ENCODE measurements around the gene ATCAY. TPM values are rescaled to one million over a fixed set of nuclear protein-coding genes. Genes with fewer than 3 reads are reported as not detected.
"Not testable (repeated sequence)": the region's sequence is repeated elsewhere in the genome, so short reads cannot be mapped to it uniquely, and the experiment has no call there.

Gene ATCAY
- total RNA-seq, 1 donor from 2014 or later: not detected

- no peak for ATAC-seq
- DNase-seq (ENCODE audit: low spot score): no peak
- intact Hi-C loops (cut with DNase I): no loop called here
Observed at GRCh38 chr19:3852177-3852511, 28.3 kb upstream of the ATCAY start.

DNA sequence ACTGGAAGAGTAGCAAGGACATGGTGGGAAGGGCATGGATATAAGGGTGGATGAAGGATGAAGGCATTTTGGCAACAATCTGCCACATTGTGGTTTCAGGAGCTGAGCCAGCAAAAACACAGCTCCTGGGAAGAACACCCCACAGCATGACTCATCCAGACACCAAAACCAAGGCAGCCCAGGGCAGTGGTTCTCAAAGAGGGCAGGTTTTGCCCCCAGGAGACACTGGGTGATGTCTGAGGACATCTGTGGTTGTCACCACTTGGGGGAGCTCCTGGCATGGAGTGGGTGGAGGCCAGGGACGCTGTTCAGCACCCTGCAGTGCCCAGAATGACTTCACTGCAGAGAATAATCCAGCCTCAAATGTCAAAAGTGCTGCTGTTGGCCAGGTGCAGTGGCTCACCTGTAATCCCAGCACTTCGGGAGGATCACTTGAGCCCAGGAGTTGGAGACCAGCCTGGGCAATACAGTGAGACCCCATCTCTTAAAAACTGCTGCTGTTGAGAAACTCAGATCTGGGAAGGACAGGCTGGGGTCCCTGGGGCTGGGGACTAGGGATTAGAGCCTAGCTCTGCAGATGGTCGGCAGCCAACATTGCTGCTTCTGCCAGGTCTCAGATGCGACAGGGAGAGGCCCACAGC, 27.8 kb upstream of the ATCAY start:
- intact Hi-C loops (cut with DNase I): no loop called here
- DNase-seq (ENCODE audit: low spot score): no peak
- no peak for ATAC-seq

DNA sequence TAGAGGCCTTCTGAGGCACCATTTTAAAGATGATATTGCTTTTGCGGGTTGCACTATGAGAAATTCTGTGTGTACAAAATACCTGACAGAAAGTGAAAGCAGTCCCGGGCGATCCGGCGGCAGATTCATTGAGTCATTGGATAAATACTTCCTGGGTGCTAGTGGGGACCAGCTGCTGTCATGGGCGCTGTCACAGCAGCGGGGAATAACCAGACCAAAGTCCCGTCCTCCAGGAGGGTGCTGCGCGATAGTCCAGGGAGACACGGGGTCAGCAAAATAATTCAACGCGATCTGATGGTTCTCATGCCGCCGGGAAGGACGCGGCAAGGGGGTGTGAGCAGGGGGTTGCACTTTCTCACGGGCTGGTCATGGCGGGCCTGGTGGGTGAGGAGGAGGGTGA, 25.2 kb upstream of the ATCAY start:
- ATAC-seq (no peak), DNase-seq (ENCODE audit: low spot score) (no peak)
- intact Hi-C loops (cut with DNase I): no loop called here

DNA sequence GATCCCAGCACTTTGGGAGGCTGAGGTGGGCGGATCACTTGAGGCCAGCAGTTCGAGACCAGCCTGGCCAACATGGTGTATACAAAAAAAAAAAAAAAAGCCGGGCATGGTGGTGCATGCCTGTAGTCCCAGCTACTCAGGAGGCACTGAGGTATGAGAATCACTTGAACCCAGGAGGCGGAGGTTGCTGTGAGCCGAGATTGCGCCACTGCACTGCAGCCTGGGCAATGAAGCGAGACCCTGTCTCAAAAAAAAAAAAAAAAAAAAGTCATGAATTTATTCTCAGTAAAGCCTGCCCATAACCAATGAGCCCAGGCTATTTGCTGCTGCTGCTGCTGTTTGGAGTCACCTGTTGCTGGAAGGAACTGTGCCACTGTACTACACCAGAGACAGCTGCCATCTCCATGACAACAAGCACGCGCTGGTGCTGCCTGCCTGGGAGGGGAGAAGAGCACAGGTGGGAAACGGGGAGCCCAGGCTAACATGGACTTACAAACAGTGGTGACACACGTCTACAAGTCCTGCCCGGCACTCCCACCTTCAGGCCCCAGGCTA, 23.0 kb upstream of the ATCAY start:
- intact Hi-C loops (cut with DNase I): no loop called here
- ATAC-seq: no peak
- no peak for DNase-seq (ENCODE audit: low spot score)

GRCh38 chr19:3860499-3860898, 20.0 kb upstream of the ATCAY start:
- DNase-seq (ENCODE audit: low spot score) (no peak), ATAC-seq (no peak)
- intact Hi-C loops (cut with DNase I): no loop called here

DNA sequence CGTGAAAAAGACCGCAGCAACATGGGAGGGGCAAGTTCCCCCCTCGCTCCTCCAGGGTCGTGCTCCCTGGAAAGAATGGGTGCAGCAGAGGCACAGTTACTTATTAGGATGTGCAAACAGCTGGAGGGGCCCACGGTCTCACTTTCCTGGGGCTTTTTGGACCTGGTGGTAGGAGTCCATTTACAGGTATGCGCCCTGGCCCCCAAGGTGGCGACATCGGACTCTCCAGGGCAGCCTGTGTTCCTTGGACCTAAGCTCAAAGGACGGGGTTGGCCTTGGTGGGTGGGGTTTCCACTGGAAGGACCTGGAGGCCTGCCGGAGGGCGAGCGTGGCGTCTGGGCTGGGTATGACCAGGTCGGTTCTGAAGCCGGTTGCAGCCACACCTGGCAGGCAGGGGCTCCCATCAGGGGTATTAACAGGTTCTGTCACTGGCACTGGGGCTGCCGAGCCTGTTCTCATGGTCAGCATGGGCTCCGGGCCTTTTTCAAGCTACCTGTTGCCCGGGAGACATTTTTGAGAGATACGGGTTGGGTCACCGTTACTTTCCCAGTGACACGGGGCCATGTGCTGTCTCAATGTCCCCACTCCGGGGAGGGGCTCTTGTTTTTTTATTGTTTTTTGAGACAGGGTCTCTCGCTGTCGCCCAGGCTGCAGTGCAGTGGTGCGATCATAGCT, 17.5 kb upstream of the ATCAY start:
- no peak for ATAC-seq
- intact Hi-C loops (cut with DNase I): no loop called here
- no peak for DNase-seq (ENCODE audit: low spot score)

DNA sequence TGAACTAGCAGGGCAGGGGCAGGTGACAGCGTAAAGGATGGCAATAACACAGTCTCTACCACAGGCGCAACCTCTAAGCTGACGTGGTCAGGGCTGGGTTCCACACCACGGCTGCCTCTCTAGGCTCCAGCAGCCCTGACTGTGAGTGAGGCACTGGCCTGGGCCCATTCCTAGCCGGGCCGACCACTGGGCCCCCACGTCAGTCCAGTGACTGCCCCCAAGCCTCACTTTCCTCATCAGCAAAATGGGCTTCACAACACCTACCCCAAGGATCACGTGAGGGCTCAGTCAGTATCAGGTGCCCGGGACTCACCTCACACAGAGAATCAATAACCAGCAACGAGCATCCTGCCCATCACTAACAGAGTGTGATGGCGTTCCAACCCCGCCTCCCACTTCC, 16.8 kb upstream of the ATCAY start:
- ATAC-seq (no peak), DNase-seq (ENCODE audit: low spot score) (no peak)
- intact Hi-C loops (cut with DNase I): no loop called here

- DNase-seq (ENCODE audit: low spot score) (no peak), ATAC-seq (no peak)
- intact Hi-C loops (cut with DNase I): no loop called here
Observed at GRCh38 chr19:3866910-3867638, 13.4 kb upstream of the ATCAY start.

- intact Hi-C loops (cut with DNase I): no loop called here
- DNase-seq (ENCODE audit: low spot score): no peak
- ATAC-seq: no peak
Observed at GRCh38 chr19:3867971-3868769, 12.3 kb upstream of the ATCAY start.

DNA sequence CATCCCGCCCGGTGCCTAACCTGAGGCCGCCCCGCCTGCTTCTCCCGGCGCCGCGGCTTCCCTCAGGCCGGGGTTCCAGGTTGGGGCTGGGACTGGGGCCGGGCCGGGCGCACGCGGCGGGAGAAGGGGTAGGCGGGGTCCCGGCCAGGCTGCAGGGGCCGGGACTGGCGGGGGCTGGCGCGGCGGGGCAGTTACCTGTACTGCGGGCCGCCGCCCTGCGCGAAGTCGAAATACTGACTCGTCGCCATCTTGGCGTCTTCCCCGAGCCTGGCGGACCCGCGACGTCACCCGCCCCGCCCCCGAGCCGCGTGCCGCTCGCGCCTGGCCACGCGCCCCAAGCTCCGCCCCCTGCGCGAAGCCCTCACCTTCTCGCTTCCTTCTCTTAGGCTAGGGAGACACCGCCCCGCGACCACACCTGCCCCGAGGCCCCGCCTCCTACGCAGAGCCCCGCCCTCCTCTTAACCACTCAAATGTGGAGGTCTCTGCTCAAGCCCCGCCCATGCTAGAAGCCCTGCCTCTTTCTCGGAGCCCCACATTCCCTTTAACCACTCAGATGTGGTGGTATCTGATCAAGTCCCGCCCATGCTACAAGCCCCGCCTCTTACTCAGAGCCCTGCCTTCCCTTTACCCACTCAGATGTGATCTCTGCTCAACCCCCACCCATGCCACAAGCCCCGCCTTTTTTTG, 11.6 kb upstream of the ATCAY start, which contains the start of gene ZFR2:
TSS of gene ZFR2 (minus strand) at position 269 of the 687 bp plus-strand sequence. CDS start at position 248, 21 bp downstream.
- DNase-seq (ENCODE audit: low spot score) (no peak), ATAC-seq (no peak)
- intact Hi-C loops (cut with DNase I): no loop called here

- DNase-seq (ENCODE audit: low spot score): no peak
- intact Hi-C loops (cut with DNase I): no loop called here
Observed at GRCh38 chr19:3873151-3873550, 7.3 kb upstream of the ATCAY start.

DNA sequence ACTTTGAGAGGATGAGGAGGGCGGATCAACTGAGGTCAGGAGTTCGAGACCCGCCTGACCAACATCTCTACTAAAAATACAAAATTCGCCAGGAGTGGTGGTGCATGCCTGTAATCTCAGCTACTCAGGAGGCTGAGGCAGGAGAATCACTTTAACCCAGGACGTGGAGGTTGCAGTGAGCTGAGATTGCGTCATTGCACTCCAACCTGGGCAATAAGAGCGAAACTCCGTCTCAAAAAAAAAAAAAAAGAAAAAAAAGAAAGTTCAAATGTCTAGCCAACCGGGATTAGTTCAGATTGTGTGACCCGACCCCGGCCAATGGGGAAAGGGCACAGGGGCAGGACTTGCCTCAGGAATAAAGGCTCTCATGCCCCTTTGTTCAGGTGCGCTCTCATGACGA, 5.8 kb upstream of the ATCAY start:
- intact Hi-C loops (cut with DNase I); ATAC-seq; DNase-seq (ENCODE audit: low spot score): not testable (repeated sequence)

More at GRCh38 chr19:3873151-3873550, 7.3 kb upstream of the ATCAY start:
- ATAC-seq: no peak

GRCh38 chr19:3879656-3880055, 829 bp upstream of the ATCAY start:
- ATAC-seq: no peak
- intact Hi-C loops (cut with DNase I): no loop called here

GRCh38 chr19:3881272-3882040, 971 bp downstream of the ATCAY start:
- intact Hi-C loops (cut with DNase I): no loop called here
- ATAC-seq (no peak), DNase-seq (ENCODE audit: low spot score) (no peak)

More at GRCh38 chr19:3879656-3880055, 829 bp upstream of the ATCAY start:
- no peak for DNase-seq (ENCODE audit: low spot score)

GRCh38 chr19:3882041-3882384, 1.5 kb downstream of the ATCAY start:
- no peak for DNase-seq (ENCODE audit: low spot score)
- no peak for ATAC-seq
- intact Hi-C loops (cut with DNase I): no loop called here

- intact Hi-C loops (cut with DNase I): no loop called here
- ATAC-seq (no peak), DNase-seq (ENCODE audit: low spot score) (no peak)
Observed at GRCh38 chr19:3890591-3890990, 10.1 kb downstream of the ATCAY start.

DNA sequence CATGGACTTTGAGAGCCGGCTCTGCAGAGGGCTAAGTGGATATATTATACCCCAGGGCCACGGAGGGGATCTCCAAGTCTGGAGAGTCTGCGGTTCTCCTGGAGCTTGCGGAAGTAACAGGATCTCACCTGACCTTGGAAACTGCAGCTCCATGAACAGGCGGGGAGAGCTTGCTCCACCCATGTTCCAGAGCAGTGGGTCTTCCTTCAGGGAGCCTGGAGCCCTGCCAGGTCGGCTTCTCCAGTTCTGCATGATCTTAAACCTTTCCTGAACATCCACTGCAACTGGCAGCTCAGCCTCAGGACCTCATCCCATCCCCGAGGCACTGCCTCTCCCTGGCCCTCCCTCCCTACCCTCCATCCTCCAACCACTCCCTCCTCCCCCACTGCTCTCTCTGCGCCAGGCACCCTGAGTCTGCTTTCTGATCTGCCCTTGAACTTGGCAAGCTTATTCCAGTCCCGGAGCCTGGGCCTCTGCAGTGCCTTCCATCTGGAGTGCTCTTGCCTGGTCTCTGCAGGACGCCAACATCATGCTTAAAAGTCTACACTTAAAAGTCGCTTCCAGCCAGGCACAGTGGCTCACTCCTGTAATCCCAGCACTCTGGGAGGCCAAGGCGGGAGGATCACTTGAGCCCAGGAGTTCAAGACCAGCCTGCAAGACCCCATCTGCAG, 13.2 kb downstream of the ATCAY start:
- ATAC-seq: no peak
- no peak for DNase-seq (ENCODE audit: low spot score)
- intact Hi-C loops (cut with DNase I): no loop called here

All from sciatic nerve (tissue), 2 donors.